Large intestine (tissue), 3 donors: ENCODE results near the gene LEO1. TPM values are rescaled to one million over a fixed set of nuclear protein-coding genes. Genes with fewer than 3 reads are reported as not detected.

ENCODE experiments used
- DNase-seq, 2 donors: peaks; one replicate each; pipeline versions ENCODE4 v3.0.0 to v3.0.0-alpha.2; 2013
- H3K27ac ChIP-seq: one replicate; pipeline ENCODE4 v1.5.1; 2013; ENCODE audit warnings: low read length
- H3K27me3 ChIP-seq: 2 replicates; pipeline ENCODE4 v1.6.1; 2013; ENCODE audit warnings: low read length; ENCODE audit not compliant: control insufficient read depth, insufficient read depth
- H3K36me3 ChIP-seq: 2 replicates; pipeline ENCODE4 v1.6.1; 2013; ENCODE audit warnings: low read length; ENCODE audit not compliant: control insufficient read depth, insufficient read depth
- H3K4me1 ChIP-seq: one replicate; pipeline ENCODE4 v1.6.1; 2013; ENCODE audit warnings: low read length; ENCODE audit not compliant: control insufficient read depth, insufficient read depth
- H3K4me3 ChIP-seq: one replicate; pipeline ENCODE4 v1.5.1; 2013; ENCODE audit warnings: low read length
- H3K9me3 ChIP-seq: one replicate; pipeline ENCODE4 v1.6.1; 2013; ENCODE audit warnings: mild to moderate bottlenecking, low read depth, low read length, moderate library complexity; ENCODE audit not compliant: control insufficient read depth
- WGBS: methylation state at CpG from one replicate; pipeline ENCODE4 v1.1.5; 2013; ENCODE audit warnings: low lambda C conversion rate; ENCODE audit not compliant: insufficient coverage; 5-methylcytosine and 5-hydroxymethylcytosine counted together
- polyA plus RNA-seq: library from polyadenylated mRNA; unstranded; fragments of 120-200 nt; gene quantifications from one replicate; pipeline ENCODE4 v1.2.1, GENCODE V29; 2013

The LEO1 gene
- polyA plus RNA-seq, 1 donor, result 21.0 TPM

DNA sequence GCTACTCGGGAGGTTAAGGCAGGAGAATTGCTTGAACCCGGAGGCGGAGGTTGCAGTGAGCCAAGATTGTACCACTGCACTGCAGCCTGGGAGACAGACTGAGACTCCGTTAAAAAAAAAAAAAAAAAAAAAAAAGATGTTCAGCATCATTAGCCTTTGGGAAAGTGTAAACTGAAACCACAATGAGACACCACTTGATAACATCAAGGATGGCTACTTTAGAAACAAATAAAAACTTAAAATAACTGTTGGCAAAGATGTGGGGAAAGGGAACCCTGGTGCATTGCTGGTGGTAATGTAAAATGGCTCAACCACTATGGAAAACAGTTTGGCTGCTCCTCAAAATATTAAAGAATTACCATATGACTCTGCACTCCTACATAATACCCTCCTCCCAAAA is 1.9 kb downstream of the LEO1 start:
- Histone ChIP-seq H3K36me3 (peaks cover 6% of the 10 kb centered on the region), H3K4me1 (peaks cover 7% of the 10 kb centered on the region), H3K4me3 (no peak overlapping the region), H3K27ac (no peak overlapping the region), H3K9me3 (peaks cover 12% of the 10 kb centered on the region), H3K27me3 (no peaks in the 10 kb centered on the region)
- DNase-seq, result no peak
- no CpG with 5 or more reads among the region's 4 CpGs for WGBS

DNA sequence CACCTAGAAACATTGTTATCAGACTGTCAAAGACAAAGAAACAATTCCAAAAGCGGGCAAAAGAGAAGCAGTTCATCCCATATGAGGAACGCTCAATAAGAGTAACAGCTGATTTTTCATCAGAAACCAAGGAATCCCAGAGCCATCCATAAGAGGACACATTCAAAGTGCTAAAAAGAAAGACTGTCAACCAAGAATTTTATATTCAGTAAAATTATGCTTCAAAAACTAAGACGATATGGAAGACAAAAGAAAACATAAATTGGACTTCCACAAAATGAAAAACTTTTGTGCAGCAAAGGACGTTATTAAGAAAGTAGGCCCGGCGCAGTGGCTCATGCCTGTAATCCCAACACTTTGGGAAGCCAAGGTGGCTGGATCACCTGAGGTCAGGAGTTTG is 4.0 kb downstream of the LEO1 start:
- Histone ChIP-seq H3K27ac (no peak overlapping the region), H3K9me3 (peaks cover 12% of the 10 kb centered on the region), H3K36me3 (peaks cover 8% of the 10 kb centered on the region), H3K27me3 (no peaks in the 10 kb centered on the region), H3K4me3 (no peak overlapping the region), H3K4me1 (peaks cover 7% of the 10 kb centered on the region)
- WGBS, result 50% methylated on average over 2 of the region's 6 CpGs
- peak in 1 of 2 donors; percentile 8 for DNase-seq

DNA sequence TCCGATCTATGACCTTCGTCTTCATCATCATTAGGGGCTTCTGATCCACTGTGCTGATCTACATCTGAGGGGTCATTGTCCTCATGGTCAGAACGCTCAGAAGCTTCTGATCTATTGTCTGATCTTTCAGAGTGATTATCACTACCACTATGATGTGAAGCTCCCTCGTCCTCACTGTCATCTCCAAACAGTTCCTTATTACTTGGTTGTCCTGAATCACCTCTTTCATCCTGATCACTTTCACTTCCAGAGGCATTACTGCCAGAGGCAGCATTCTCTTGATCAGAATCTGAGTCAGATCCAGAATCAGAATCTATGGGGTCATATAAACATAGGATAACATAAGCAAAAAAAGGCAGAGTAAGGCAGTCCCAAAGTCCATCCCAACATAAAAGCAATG is 5.4 kb downstream of the LEO1 start:
- H3K4me1 ChIP-seq, result peaks cover 7% of the 10 kb centered on the region
- H3K36me3 ChIP-seq, result peaks cover 19% of the 10 kb centered on the region
- DNase-seq, result no peak
- no peak overlapping the region for H3K27ac ChIP-seq
- peaks cover 12% of the 10 kb centered on the region for H3K9me3 ChIP-seq
- H3K4me3 ChIP-seq, result no peak overlapping the region
- WGBS, result 100% methylated on average over 1 of the region's 4 CpGs
- no peaks in the 10 kb centered on the region for H3K27me3 ChIP-seq

DNA sequence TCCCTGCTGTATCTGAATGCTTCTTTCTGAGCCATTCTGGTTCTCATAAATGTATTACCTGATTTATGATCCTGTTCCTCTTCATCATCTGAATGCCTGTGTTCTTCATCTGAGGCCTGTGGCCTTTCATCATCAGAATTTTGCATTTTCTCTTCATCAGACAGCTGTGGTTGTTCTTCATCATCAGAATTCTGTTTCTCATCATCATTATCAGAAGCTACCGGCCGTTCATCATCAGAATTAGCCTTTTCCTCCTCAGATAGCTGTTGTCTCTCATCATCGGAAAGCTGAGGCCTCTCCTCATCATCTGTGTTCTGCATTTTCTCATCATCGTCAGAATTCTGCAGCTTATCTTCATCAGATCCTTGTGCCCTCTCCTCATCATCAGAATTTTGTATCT is 5.9 kb downstream of the LEO1 start:
- Histone ChIP-seq H3K27me3 (no peaks in the 10 kb centered on the region), H3K9me3 (peaks cover 12% of the 10 kb centered on the region), H3K36me3 (peaks cover 21% of the 10 kb centered on the region), H3K4me1 (peaks cover 3% of the 10 kb centered on the region), H3K27ac (no peak overlapping the region), H3K4me3 (no peak overlapping the region)
- WGBS, result 96% methylated on average over 4 of the region's 4 CpGs
- no peak for DNase-seq

DNA sequence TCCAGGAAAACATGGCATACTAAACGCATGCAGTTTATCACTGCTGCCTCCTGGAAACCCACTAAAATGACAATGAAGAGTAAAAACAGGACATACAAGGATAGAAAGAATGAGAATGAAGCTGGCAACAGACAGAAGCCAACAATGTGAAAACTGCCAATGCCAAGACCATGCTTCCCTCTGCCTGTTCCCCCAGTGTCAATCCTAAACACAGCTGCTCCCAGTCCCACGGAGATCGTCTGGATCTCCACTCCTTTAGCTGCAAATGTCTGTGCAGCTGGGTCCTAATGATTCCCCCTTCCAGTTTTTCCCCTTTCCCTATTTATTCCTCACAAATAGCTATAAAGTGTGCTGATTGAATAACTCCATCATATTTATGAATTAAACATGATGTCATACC is 16.1 kb downstream of the LEO1 start:
- Histone ChIP-seq H3K4me3 (no peak overlapping the region), H3K36me3 (peaks cover 66% of the 10 kb centered on the region), H3K27me3 (no peaks in the 10 kb centered on the region), H3K9me3 (no peaks in the 10 kb centered on the region), H3K27ac (no peak overlapping the region), H3K4me1 (no peaks in the 10 kb centered on the region)
- WGBS, result no CpG with 5 or more reads among the region's 3 CpGs
- DNase-seq, result no peak

DNA sequence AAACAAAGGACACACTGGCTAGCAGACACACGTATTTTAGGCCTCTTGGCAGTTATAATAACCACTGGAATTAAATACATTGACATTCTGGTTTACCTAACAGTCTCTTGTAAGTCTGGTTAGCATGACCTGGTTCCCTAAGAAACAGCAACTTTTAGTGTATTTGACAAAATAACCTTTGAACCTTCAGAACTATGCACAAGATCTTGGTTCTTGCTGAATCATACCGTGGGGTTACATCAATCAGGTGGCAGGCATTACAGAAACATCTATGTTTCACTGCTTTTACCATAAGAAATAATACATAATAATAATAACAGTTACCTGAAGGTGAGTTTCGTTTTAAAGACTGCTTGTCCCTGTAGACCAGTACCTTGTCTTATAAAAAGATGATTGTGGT is 18.8 kb downstream of the LEO1 start:
- 60% methylated on average over 1 of the region's 3 CpGs for WGBS
- no peaks in the 10 kb centered on the region for H3K27me3 ChIP-seq
- H3K4me1 ChIP-seq, result no peaks in the 10 kb centered on the region
- H3K36me3 ChIP-seq, result peaks cover 74% of the 10 kb centered on the region
- H3K9me3 ChIP-seq, result no peaks in the 10 kb centered on the region
- no peak for DNase-seq
- H3K27ac ChIP-seq, result no peak overlapping the region
- no peak overlapping the region for H3K4me3 ChIP-seq

DNA sequence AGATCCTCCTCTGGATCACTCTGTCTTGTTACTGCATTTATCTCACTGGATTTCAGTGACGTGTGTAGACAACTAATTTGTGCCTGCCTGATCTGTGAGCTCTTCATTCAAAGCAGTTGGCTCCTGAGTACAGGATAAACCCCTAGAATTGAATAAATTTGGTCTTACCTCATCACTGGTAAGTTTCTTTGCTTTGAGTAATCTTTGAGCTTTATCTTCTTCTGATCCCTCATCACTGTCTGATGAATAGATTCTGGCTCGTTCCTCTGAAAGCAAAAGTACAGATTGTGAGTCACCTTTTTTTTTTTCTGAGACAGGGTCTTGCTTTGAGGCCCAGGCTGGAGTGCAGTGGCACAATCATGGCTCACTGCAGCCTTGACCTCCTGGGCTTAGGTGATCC is 24.5 kb downstream of the LEO1 start:
- Histone ChIP-seq H3K27me3 (no peaks in the 10 kb centered on the region), H3K27ac (no peak overlapping the region), H3K4me1 (no peaks in the 10 kb centered on the region), H3K4me3 (no peak overlapping the region), H3K36me3 (peaks cover 67% of the 10 kb centered on the region), H3K9me3 (no peaks in the 10 kb centered on the region)
- WGBS, result no CpG with 5 or more reads among the region's 2 CpGs
- no peak for DNase-seq

DNA sequence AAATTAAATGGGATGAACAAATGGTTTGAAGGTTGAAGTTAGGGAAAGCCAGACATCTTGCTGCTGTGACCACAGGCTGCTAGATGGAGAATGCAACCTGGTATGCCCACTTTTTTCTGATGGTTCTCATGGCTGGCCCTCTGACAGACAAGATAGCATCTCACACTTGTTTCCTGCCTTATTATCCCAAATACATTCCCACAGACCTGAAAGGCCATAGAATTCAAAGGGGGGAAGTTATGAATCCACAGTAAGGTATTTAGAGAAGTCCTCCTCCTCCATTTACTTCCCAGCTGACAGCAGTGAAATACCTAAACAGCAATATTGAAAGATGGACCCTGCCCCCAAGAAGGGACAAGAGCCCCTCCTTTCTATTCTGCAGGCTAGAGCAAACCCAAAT is 32.4 kb downstream of the LEO1 start:
- Histone ChIP-seq H3K9me3 (no peaks in the 10 kb centered on the region), H3K36me3 (peaks cover 33% of the 10 kb centered on the region), H3K27ac (no peak overlapping the region), H3K4me3 (no peak overlapping the region), H3K27me3 (no peaks in the 10 kb centered on the region), H3K4me1 (no peaks in the 10 kb centered on the region)
- DNase-seq, result no peak

DNA sequence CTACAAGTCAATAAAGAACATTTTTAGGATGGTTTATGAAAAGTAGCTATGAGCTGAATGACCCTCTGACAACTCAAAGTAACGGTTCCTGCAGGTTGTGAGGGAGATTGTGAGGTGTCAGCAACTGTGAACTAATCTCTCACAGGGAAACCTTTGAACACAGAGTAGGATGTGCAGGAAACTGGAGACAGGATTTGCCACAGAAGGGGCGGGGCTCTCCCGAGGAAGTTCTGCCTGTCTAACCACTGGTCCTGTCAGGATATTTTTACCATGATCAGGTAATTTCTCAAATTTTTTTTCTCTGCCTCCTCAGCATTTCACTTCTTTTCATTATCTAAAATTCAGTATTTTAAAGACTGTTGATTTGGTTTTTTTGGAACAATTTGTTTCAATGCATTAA is 33.3 kb downstream of the LEO1 start:
- Histone ChIP-seq H3K27ac (no peak overlapping the region), H3K9me3 (no peaks in the 10 kb centered on the region), H3K36me3 (peaks cover 30% of the 10 kb centered on the region), H3K4me3 (no peak overlapping the region), H3K27me3 (no peaks in the 10 kb centered on the region), H3K4me1 (no peaks in the 10 kb centered on the region)
- no peak for DNase-seq
- no CpG with 5 or more reads among the region's 3 CpGs for WGBS

DNA sequence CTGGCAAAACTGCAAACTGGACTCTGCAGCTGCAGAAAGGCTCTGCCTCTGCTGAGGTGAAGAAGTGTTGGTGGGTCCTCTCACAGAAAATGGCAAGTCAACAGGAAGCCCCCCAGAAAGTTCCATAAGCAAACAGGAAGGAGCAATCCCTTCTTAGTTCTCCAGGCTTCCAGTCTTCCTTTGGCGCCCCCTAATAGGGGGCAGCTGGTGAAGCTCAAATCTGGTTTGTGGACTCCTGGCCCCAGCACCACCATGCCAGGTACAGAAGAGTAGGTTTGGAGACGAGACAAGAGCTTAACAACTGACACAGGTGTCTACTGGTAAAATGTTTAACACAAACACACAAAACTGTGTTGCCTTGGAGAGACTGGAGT is 35.5 kb downstream of the LEO1 start:
- H3K4me1 ChIP-seq, result no peaks in the 10 kb centered on the region
- no peak overlapping the region for H3K27ac ChIP-seq
- H3K4me3 ChIP-seq, result no peak overlapping the region
- peaks cover 29% of the 10 kb centered on the region for H3K36me3 ChIP-seq
- no peaks in the 10 kb centered on the region for H3K9me3 ChIP-seq
- DNase-seq, result no peak
- H3K27me3 ChIP-seq, result no peaks in the 10 kb centered on the region
- no CpG with 5 or more reads among the region's 2 CpGs for WGBS

DNA sequence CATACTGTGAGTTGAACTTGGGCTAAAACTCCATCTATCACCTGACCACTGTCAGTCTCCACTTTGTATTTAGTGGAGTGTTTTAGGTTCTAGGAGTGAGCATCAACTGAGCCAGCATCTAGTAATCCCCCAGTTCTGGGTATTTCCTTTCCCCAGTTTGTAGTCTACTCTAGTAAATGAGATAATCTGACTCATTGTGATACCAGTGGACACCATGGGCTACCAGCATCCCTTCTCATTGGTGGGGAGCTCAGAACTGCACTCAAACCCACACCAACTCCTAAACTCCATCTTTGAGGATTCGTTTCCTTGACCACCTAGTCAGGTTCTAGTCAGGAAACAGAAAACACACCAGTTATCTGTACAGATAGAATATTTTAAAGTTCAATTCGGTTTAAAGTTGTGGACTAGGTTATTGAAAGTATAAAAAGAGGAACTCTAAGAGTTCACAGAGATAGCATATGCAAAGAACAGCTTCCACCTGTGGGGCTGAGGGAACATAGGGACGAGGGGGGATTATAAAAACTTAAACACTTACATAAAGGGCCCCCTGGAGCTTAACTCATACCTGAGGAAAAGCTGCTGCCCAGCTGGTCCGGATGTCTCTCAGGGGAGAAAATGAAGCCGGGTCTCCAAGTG is 36.0 kb downstream of the LEO1 start:
- 86% methylated on average over 1 of the region's 5 CpGs for WGBS

More for the DNA sequence above, 36.0 kb downstream of the LEO1 start:
- DNase-seq, result no peak
- Histone ChIP-seq H3K36me3 (peaks cover 24% of the 10 kb centered on the region), H3K4me3 (no peak overlapping the region), H3K4me1 (no peaks in the 10 kb centered on the region), H3K9me3 (no peaks in the 10 kb centered on the region), H3K27ac (no peak overlapping the region), H3K27me3 (no peaks in the 10 kb centered on the region)
